Measurements from ENCODE around the gene IRAK1BP1.
"Not testable (repeated sequence)": the region's sequence is repeated elsewhere in the genome, so short reads cannot be mapped to it uniquely, and the experiment has no call there.

IRAK1BP1 gene

DNA sequence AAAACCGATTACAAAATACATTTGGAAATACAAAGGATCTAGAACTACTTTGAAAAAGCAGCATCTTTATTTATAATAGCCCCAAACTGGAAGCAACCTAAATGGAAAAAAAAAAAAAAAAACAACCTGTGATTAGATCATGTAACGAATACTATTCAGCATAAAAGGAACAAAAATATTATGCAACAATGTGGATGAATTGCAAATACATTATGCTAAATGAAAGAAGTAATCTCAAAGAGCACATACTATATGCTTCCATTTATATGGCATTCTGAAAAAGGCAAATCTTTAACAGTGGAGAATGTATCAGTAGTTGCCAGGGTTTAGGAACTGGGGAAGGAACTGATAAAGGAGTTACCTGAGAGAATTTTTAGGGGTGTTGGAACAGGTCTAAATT, 28.9 kb downstream of the IRAK1BP1 start:
- FAIRE-seq: peak; percentile 41

DNA sequence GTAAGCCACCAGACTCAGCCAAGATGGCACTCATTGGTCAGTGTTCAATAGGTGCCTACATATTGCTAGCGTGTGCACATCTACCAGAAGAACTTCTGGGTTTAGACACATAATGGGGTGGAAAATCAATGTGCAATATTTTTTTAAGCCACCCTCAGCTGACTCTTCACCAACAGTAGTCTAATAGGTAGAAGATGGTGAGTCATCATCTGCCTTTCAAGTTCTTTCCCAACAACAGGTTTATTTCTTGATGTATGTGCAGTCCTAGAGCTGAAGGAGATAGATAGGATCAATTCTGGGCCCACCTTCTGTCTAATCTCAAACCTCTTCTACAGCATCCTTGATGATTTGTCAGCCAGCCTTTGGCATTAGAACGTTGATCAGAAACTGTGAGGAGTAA, 41.3 kb downstream of the IRAK1BP1 start:
- no peak for FAIRE-seq

DNA sequence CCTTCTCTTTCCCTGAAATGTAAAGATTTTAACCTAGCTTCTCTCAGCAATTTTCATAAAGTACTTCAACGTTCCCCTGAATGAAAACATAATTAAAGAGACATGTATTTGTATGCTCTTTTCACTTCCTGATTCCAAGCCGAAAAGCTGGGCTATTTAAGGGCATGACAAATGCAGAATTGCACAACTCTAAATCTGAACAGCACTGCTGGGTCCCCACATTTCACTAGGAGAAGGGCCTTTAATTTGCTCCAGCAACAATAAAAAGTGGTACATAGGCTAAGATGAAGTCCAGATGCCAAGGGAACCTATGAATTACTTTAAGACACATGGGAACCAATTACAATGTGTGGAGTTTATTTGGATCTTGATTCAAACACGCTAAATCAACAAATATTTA, 42.0 kb downstream of the IRAK1BP1 start:
- no peak for FAIRE-seq

DNA sequence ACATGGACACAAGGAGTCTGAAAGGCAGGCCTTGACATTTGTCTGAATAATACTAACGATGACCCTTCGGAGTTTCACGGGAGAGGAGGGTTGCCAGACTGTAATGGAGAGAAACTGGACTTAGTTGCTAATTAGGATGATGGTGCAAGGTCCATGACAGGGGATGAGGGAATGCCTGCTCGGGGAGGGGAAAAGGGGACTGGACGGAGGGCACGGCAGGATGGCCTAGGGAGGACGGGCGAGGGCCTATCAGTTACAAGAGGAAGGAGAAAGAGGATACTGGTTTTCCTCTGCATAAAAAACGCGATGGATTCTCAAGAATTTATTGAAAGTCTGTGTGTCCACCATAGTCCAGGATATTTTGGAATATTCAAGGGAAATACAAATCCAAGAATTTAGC, 42.7 kb downstream of the IRAK1BP1 start:
- no peak for FAIRE-seq

DNA sequence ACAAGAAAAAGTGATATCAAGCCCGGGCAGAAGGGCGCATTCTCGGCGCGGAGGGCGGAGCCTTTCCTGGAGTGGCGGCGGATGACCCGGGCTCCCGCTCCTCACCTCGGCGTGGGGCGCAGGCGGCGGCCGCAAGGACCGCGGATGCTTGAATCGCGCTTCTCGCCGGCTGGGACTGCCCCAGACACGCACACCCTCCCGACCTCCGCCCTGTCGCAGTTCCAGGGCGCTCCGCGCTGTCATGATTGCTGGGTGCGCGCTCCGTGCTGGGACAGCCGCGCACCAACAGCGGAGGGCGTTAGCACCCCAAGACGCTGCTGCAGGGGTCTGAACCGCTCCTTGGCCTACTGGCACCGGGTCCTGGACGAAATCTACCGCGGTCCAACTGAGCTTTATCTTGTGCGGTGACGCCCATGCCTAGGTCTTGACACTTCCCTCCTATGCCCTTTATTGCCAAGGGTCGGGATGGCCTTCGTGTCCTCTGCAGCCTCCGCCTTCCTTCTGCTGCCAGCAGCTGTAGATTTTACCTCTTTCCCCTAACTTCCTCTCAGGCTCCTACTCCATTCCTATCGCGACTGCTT, 43.3 kb downstream of the IRAK1BP1 start:
- no peak for FAIRE-seq

DNA sequence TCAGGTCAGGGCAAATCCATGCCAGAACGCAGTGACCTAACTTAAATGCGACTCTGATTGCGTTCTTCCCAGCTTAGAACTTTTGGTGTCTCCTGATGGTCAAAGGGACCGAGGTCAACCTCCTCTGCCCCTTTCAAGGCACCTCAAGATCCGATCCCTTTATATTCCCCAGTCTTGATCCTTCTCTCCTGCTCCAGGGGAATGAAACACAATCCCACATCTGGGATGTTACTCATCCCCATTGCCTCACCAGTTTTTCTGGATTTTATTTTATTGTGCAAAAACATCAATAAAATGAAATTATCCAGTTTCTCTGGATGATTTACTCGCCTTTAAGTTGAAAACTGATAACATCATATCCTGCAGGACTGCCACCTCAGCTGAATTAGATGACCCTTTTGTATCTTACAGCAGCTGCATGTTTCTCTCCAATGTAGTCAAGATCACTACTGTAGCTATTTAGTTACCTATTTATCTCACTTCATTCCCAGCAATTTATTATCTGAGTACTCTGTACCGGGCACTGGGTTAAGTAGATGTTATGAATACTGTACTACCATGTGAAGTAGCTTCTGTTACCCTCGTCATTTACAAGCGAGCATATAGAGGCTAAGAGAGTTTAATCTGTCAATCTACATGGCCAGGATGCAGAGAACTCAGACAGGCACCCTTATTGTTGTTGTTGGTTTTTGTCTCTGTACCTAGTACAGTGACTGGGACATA, 44.0 kb downstream of the IRAK1BP1 start:
- no peak for FAIRE-seq

DNA sequence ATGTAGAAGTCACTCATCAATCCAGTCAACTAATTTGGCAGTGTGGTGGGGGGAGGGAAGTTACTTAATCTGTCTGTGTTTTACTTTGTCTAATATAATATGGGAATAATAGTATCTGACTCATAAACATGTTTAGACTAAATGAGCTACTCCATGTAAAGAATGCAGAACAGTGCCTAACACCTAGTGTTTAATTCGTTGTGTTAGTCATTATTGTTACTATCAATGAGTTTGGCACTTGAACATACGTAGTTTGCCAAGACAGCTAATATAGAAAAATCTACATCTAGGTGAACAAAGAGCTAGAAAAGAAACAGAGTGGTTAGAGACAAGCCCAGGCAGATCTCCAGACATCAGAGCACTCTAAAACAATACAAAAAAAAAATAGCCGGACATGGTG, 49.1 kb downstream of the IRAK1BP1 start:
- FAIRE-seq: no peak

DNA sequence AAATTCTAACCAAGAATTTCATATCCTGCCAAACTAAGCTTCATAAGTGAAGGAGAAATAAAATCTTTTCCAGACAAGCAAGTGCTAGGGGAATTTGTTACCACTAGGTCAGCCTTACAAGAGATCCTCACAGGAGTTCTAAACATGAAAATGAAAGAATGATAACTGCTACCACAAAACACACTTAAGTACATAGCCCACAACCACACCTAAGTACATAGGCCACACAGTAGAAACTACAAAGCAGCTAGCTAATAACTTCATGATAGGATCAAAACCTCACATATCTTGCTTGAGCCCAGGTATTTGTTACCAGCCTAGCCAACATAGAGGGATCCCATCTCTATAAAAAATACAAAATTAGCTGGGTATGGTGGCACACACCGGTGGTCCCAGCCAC, 50.4 kb downstream of the IRAK1BP1 start:
- FAIRE-seq: no peak

DNA sequence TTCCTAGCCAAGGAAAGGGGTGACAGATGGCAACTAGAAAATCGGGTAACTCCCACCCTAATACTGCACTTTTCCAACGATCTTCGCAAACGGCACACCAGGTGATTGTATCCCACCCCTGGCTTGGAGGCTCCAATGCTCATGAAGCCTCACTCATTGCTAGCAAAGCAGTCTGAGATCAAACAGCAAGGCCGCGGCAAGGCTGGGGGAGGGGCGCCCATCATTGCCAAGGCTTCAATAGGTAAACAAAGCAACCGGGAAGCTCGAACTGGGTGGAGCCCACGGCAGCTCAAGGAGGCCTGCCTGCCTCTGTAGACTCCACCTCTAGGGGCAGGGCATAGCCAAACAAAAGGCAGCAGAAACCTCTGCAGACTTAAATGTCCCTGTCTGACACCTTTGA, 53.8 kb downstream of the IRAK1BP1 start:
- FAIRE-seq: not testable (repeated sequence)

DNA sequence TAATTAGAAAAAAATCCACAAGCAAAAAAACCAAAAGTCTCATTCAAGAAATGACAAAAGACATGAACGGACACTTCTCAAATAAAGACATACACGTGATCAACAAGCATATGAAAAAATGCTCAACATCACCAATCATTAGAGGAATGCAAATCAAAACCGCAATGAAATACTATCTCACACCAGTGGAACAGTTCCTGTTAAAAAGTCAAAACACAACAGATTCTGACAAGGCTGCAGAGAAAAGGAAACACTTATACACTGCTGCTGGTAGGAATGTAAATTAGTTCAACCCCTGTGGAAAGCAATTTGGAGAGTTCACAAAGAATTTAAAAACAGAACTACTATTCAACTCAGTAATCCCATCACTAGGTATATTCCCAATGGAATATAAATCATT, 58.0 kb downstream of the IRAK1BP1 start:
- FAIRE-seq: no peak

DNA sequence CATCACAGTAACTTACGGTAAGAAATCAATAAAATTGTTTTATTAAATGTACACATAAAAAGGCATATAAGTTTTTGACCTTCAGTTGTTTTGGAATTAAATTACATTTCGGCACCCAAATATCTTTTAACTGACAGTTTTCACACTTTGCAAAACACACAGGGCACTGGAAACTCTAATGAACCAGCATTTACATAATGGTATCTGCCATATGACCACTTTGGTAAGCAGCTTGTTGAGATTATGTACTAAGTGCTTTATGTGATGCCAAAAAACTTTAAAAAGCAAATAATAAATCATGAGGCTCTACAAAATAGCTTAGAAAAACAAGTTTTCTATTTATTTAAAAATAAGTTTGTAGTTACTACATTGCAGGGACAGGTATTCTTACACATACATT, 68.2 kb downstream of the IRAK1BP1 start:
- no peak for FAIRE-seq

DNA sequence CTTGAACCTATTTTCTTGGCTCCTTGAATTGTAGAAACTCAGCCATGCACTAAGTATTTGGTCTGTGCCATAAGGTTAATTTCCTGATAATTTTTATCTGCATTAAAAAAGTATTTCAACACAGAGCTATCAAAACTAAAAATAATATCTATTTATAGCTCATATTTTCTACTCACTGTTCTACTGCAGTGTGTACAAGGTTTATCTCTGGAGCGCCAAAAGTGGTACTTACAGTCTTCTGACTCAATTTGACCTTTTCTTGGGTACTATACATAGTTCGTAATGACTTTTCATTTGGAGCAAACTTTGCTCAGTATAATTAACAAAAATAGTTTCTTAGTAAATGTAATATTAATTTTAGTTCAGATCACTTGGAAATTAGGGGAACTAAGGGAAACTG, 69.2 kb downstream of the IRAK1BP1 start:
- no peak for FAIRE-seq

DNA sequence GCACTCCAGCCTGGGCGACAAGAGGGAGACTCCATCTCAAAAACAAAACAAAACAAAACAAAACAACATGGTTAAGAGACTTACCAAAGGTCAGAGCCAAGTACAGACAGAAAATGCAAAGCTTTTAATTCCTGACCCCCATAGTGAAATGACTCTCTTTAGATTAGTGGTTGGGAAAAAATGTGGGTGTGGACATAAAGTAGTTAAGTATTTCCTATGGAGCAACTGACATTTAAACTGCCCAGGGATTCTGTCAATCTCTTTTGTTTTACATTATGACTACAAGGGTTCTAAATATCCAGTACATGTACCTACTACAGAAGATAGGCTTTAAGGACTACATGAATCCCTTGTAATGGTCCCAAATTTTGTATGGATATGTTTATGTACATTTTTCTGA, 75.1 kb downstream of the IRAK1BP1 start:
- FAIRE-seq: no peak

DNA sequence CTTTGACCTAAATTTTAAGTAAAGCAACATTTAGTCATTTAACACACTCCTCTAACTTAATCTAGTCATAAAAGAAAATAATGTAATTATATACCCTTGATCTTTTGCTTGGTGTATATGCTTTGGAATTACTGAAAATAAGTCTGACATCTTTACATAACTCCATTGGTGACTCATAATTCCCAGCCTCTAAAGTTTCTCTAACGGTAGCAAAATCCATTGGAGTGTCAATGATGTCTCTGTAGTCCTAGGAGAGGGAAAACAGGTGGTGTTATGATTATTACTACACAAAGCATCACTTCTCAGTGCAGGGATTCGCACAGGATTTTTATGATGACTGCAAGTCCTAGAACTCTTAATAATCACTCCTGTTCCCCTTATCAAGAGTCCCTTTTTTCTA, 80.2 kb downstream of the IRAK1BP1 start:
- FAIRE-seq: no peak

DNA sequence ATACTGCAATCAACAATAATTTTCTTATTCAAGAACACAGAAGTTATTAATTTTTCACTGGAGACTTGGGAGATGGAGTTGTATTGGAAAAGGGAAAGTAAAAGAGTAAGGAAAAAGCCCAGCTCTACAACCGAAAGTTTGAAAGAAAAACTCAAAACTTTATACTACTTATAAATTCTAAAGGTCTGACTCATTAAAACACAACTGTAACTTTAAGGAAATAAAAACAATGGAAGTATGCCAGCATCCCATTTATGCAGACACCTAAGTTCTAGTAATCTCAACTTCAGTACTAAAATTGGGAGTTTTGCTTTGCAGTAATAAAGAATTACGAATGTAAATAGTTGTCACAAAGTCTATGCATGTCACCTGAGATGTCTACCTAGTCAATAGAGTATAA, 80.6 kb downstream of the IRAK1BP1 start:
- FAIRE-seq: no peak

DNA sequence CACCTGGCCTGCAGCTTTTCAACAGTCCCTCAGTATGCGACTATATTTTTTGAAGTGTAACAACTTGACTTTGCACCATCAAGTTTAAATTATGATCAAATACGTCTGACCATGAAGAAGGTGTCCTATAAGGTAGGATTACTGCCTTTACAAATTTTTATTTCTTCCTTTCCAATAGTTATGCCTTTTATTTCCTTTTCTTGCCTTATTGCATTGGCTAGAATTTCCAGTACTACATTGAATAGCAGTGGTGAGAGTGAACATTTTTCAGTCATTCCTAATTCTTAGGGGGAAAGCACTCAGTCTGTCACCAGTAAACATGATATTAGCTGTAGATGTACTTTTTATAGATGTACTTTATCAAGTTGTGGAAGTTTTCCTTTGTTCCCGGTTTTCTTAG, 81.4 kb downstream of the IRAK1BP1 start:
- no peak for FAIRE-seq

DNA sequence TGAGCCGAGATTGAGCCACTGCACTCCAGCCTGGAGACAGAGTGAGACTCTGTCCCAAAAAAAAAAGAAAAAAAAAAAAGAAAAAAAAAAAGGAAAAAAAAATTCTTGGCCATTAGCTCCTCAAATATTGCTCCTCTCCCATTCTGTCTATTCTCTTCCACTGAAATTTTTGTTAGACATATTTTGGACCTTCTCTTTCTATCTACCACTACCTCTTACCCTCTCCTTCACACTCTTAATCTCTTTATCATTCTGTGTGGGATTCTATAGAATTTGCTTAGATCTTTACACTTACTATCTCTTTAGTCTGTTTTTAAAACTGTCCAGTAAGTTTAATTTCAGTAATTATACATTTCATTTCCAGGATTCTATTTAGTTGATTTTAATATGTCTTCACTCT, 85.0 kb downstream of the IRAK1BP1 start:
- no peak for FAIRE-seq
